K562 (cell line): ENCODE results near the gene SERPIND1. TPM values are rescaled to one million over a fixed set of nuclear protein-coding genes. Genes with fewer than 3 reads are reported as not detected.
A peak's percentile ranks its signal among the peaks of the same experiment; 100 is the strongest.

ENCODE experiments used
- AFF4 ChIP-seq: sonication (generic); formaldehyde crosslinking; IDR thresholded peaks from 2 replicates; pipeline ENCODE4 v1.8.0; 2023; ENCODE audit warnings: mild to moderate bottlenecking, missing genetic modification reagents
- ARID4B ChIP-seq: sonication (generic); formaldehyde crosslinking; IDR thresholded peaks from 2 replicates; pipeline ENCODE4 v1.8.0; 2022; ENCODE audit warnings: mild to moderate bottlenecking, missing genetic modification reagents
- EGR1 ChIP-seq: fragments of 450-650 bp; conservative IDR thresholded peaks from 2 replicates; pipeline ENCODE4 v1.6.1; 2017; ENCODE audit warnings: mild to moderate bottlenecking
- IRF2 ChIP-seq: sonication (generic); formaldehyde crosslinking; IDR thresholded peaks from 2 replicates; pipeline ENCODE4 v1.8.1; 2022; ENCODE audit warnings: mild to moderate bottlenecking, missing genetic modification reagents
- PCBP1 ChIP-seq: fragments of 200-400 bp; formaldehyde crosslinking; IDR thresholded peaks from 2 replicates; pipeline ENCODE4 v1.6.1; 2018; ENCODE audit warnings: mild to moderate bottlenecking, low read depth, low read length; ENCODE audit not compliant: poor library complexity, severe bottlenecking
- PHF20 ChIP-seq: fragments of 450-650 bp; IDR thresholded peaks from 2 replicates; pipeline ENCODE4 v1.6.1; 2018; ENCODE audit not compliant: partially characterized antibody
- POLR2AphosphoS5 ChIP-seq: IDR thresholded peaks from 2 replicates; pipeline ENCODE4 v1.6.1; 2011; ENCODE audit warnings: mild to moderate bottlenecking, low read depth, low read length, moderate library complexity; ENCODE audit not compliant: control insufficient read depth, insufficient read depth
- XRCC3 ChIP-seq: fragments of 450-650 bp; IDR thresholded peaks from 2 replicates; pipeline ENCODE4 v1.6.1; 2017; ENCODE audit warnings: mild to moderate bottlenecking, moderate library complexity
- XRCC5 ChIP-seq: fragments of 200-400 bp; formaldehyde crosslinking; IDR thresholded peaks from 2 replicates; pipeline ENCODE4 v1.6.1; 2017; ENCODE audit warnings: low read depth, mild to moderate bottlenecking, low read length
- ZC3H4 ChIP-seq: sonication (generic); formaldehyde crosslinking; IDR thresholded peaks from 2 replicates; pipeline ENCODE4 v1.9.0; 2021; ENCODE audit warnings: missing genetic modification reagents, borderline replicate concordance
- polyA plus RNA-seq, 8 experiments: library from polyadenylated mRNA; depleted of rRNA in 4 of 8; stranded (reverse) in 5 of 8; unstranded in 3 of 8; fragments of >200 nt; fragmentation: Nextera tagmentation in 2 of 8; fragmentation: Illumina TruSeq in 1 of 8; extraction: Ambion mirVana in 2 of 8; extraction: Trizol in 1 of 8; gene quantifications; 2 replicates each; pipeline versions ENCODE4 v1.2.1 to v1.2.3, GENCODE V29; 2011 to 2014; ENCODE audit warnings: inconsistent platforms in 1 of 8, missing spikeins in 1 of 8
- total RNA-seq, 7 experiments: library from RNA; depleted of rRNA in 6 of 7; stranded (reverse); fragments of >200 nt in 6 of 7; fragmentation: Illumina TruSeq in 2 of 7; extraction: Trizol in 2 of 7; gene quantifications; 2 replicates each; pipeline versions ENCODE4 v1.2.1 to v1.2.3, GENCODE V29; 2011 to 2021; ENCODE audit warnings: low replicate concordance in 1 of 7
- TF ChIP-seq, protein P1 (sequence below): IDR thresholded peaks from 2 replicates; pipeline ENCODE4 v1.6.1; 2012; ENCODE audit warnings: low read depth, low read length, improper control_type of control experiment, borderline replicate concordance
- TF ChIP-seq, protein P2 (sequence below), 2 experiments: fragments of 150-350 bp in 1 of 2; IDR thresholded peaks; 2 replicates each; pipeline ENCODE4 v1.6.1; 2012 to 2016; ENCODE audit warnings: low read depth in 2 of 2, low read length in 2 of 2, mild to moderate bottlenecking in 1 of 2, moderate library complexity in 1 of 2

Gene SERPIND1
- total and polyA plus RNA-seq, 9 of the 15 experiments (the other 6 are each of a cell fraction or from before 2014, with no cell fraction given) = 0.04 to 0.11 (median 0.09) TPM; not detected in 6

GRCh38 chr22:20763630-20764470 is 10.1 kb upstream of the SERPIND1 start (continued):
- no peak for TF ChIP-seq AFF4
- TF ChIP-seq IRF2 (CRISPR knock-in tag) = peak; percentile 86; the same call in 1 of the 2 replicates
- no peak for TF ChIP-seq EGR1
- 0 out of 2 replicates have a peak, but pooled peaks have one; percentile 50 for TF ChIP-seq ARID4B (CRISPR knock-in tag)
- TF ChIP-seq, protein P1, sequence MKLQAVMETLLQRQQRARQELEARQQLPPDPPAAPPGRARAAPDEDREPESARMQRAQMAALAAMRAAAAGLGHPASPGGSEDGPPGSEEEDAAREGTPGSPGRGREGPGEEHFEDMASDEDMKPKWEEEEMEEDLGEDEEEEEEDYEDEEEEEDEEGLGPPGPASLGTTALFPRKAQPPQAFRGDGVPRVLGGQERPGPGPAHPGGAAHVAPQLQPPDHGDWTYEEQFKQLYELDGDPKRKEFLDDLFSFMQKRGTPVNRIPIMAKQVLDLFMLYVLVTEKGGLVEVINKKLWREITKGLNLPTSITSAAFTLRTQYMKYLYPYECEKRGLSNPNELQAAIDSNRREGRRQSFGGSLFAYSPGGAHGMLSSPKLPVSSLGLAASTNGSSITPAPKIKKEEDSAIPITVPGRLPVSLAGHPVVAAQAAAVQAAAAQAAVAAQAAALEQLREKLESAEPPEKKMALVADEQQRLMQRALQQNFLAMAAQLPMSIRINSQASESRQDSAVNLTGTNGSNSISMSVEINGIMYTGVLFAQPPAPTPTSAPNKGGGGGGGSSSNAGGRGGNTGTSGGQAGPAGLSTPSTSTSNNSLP = no peak
- no peak for TF ChIP-seq POLR2AphosphoS5
- TF ChIP-seq XRCC3 = no peak
- TF ChIP-seq XRCC5 = no peak
- peak; percentile 15 for TF ChIP-seq PHF20
- TF ChIP-seq, protein P2, sequence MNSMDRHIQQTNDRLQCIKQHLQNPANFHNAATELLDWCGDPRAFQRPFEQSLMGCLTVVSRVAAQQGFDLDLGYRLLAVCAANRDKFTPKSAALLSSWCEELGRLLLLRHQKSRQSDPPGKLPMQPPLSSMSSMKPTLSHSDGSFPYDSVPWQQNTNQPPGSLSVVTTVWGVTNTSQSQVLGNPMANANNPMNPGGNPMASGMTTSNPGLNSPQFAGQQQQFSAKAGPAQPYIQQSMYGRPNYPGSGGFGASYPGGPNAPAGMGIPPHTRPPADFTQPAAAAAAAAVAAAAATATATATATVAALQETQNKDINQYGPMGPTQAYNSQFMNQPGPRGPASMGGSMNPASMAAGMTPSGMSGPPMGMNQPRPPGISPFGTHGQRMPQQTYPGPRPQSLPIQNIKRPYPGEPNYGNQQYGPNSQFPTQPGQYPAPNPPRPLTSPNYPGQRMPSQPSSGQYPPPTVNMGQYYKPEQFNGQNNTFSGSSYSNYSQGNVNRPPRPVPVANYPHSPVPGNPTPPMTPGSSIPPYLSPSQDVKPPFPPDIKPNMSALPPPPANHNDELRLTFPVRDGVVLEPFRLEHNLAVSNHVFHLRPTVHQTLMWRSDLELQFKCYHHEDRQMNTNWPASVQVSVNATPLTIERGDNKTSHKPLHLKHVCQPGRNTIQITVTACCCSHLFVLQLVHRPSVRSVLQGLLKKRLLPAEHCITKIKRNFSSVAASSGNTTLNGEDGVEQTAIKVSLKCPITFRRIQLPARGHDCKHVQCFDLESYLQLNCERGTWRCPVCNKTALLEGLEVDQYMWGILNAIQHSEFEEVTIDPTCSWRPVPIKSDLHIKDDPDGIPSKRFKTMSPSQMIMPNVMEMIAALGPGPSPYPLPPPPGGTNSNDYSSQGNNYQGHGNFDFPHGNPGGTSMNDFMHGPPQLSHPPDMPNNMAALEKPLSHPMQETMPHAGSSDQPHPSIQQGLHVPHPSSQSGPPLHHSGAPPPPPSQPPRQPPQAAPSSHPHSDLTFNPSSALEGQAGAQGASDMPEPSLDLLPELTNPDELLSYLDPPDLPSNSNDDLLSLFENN (IDR thresholded peaks at IDR 0.05; ENCODE audit: low read depth in 2 of 2, low read length in 2 of 2) = no peak
- TF ChIP-seq ZC3H4 (CRISPR knock-in tag) = no peak
- no peak for TF ChIP-seq PCBP1
